RWPE2 (cell line): ENCODE data around the gene GPR32.
"Not testable (repeated sequence)": the region's sequence is repeated elsewhere in the genome, so short reads cannot be mapped to it uniquely, and the experiment has no call there.

ENCODE experiments used
- ATAC-seq: fragments of 200-7000 bp; cut with Tn5 transposase; 3 replicates; pipeline ENCODE4 v1.9.1; 2021; ENCODE audit warnings: low read depth
- DNase-seq: peaks from one replicate; pipeline ENCODE4 v3.0.0-alpha.2; 2020; ENCODE audit warnings: low spot score
- H3K27ac ChIP-seq: fragments of 450-650 bp; 2 replicates; pipeline ENCODE4 v1.5.1; 2017; ENCODE audit warnings: mild to moderate bottlenecking; ENCODE audit not compliant: poor library complexity, severe bottlenecking
- H3K27me3 ChIP-seq: fragments of 250-450 bp; sonication (Bioruptor Pico); 2 replicates; pipeline ENCODE4 v1.5.1; 2021; ENCODE audit warnings: mild to moderate bottlenecking, moderate library complexity; ENCODE audit not compliant: insufficient read depth, poor library complexity, severe bottlenecking
- H3K36me3 ChIP-seq: fragments of 250-450 bp; sonication (Bioruptor Pico); 2 replicates; pipeline ENCODE4 v1.5.1; 2020; ENCODE audit warnings: low read depth, mild to moderate bottlenecking, moderate library complexity
- H3K4me1 ChIP-seq: fragments of 250-450 bp; sonication (Bioruptor Pico); 2 replicates; pipeline ENCODE4 v1.5.1; 2021; ENCODE audit warnings: mild to moderate bottlenecking, moderate library complexity; ENCODE audit not compliant: insufficient read depth, poor library complexity, severe bottlenecking
- H3K4me3 ChIP-seq: fragments of 250-450 bp; sonication (Bioruptor Pico); 2 replicates; pipeline ENCODE4 v1.5.1; 2021; ENCODE audit warnings: mild to moderate bottlenecking, moderate library complexity; ENCODE audit not compliant: severe bottlenecking
- H3K9me3 ChIP-seq: fragments of 250-450 bp; sonication (Bioruptor Pico); 2 replicates; pipeline ENCODE4 v1.5.1; 2021; ENCODE audit warnings: mild to moderate bottlenecking, moderate library complexity; ENCODE audit not compliant: severe bottlenecking
- CTCF ChIP-seq: fragments of 450-650 bp; IDR thresholded peaks from one replicate; pipeline ENCODE4 v1.5.1; 2017; ENCODE audit warnings: mild to moderate bottlenecking, moderate library complexity; ENCODE audit not compliant: poor library complexity, severe bottlenecking

The GPR32 gene

DNA sequence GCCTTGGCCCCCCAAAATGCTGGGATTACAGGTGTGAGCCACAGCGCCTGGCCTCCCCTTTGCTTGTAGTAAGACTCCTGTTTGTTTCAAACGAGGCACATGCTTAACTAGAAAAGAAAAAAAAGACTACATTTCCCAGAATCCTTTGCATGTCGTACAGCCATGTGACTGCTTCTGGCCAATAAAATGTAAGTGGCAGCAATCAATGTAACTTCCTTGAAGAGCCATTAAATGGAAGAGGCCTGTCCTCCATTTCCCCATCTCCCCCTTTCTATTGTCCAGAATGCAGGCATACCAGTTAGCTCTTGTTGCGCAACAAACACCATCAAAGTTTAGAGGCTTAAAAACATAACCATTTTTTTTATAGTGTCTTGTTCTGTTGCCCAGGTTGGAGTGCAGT, 10.4 kb upstream of the GPR32 start:
- Histone ChIP-seq H3K4me1 (no peaks in the 10 kb centered on the region), H3K36me3 (no peaks in the 10 kb centered on the region), H3K9me3 (no peaks in the 10 kb centered on the region), H3K27ac (no peak overlapping the region), H3K27me3 (no peaks in the 10 kb centered on the region), H3K4me3 (no peak overlapping the region)
- no peak for TF ChIP-seq CTCF
- DNase-seq = no peak
- ATAC-seq = no peak

DNA sequence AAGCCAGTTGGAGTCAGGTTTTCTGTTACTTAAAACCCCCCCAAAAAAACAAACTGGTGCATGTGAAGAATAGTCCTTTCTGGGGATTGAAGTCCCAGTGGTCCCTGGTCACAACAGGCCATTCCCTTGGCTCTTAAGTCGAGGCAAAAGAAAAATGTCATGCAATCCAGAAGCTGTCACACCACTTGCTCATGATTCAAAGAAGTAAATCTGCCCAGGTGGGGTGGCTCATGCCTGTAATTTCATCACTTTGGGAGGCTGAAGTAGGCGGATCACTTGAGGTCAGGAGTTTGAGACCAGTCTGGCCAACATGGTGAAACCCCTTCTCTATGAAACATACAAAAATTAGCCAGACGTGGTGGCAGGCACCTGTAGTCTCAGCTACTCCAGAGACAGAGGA, 8.8 kb upstream of the GPR32 start:
- not testable (repeated sequence) for H3K36me3 ChIP-seq

DNA sequence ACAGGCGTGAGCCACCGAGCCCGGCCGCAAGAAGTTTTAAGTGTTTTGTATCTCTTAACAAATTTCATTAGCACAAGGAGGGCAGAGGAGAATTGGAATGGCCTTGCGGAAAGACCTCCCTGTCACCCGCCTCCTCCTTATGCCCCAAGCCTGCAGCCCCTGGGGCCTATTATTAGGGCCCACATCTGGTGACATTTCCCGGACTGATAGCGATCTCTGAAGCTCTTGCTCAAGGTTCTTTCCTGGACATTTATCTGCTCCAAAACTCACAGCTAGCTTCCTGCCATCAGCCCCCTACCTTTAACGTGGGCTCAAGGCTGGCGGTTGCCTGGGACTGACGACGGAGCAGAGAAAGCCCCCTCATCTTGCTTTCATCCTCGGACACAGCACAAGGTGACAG, 6.7 kb upstream of the GPR32 start:
- H3K9me3 ChIP-seq, H3K4me1 ChIP-seq, H3K4me3 ChIP-seq, H3K27ac ChIP-seq, H3K36me3 ChIP-seq, H3K27me3 ChIP-seq, DNase-seq, ATAC-seq: not testable (repeated sequence)

More for the DNA sequence above, 8.8 kb upstream of the GPR32 start:
- DNase-seq, ATAC-seq, H3K27me3 ChIP-seq, H3K4me3 ChIP-seq, H3K9me3 ChIP-seq, H3K4me1 ChIP-seq, H3K27ac ChIP-seq: not testable (repeated sequence)

GRCh38 chr19:50764409-50764808, 5.9 kb upstream of the GPR32 start:
- H3K4me1 ChIP-seq = no peaks in the 10 kb centered on the region
- H3K9me3 ChIP-seq = no peaks in the 10 kb centered on the region
- DNase-seq (no peak), ATAC-seq (no peak)
- H3K27ac ChIP-seq = no peak overlapping the region
- H3K36me3 ChIP-seq = no peaks in the 10 kb centered on the region
- no peak overlapping the region for H3K4me3 ChIP-seq
- H3K27me3 ChIP-seq = no peaks in the 10 kb centered on the region
- TF ChIP-seq CTCF = no peak

- not testable (repeated sequence) for H3K36me3 ChIP-seq, H3K4me1 ChIP-seq, H3K27me3 ChIP-seq, H3K9me3 ChIP-seq, H3K4me3 ChIP-seq, DNase-seq, ATAC-seq, H3K27ac ChIP-seq
Observed at GRCh38 chr19:50766746-50767145, 3.5 kb upstream of the GPR32 start.

- H3K4me3 ChIP-seq, DNase-seq, H3K27me3 ChIP-seq, H3K36me3 ChIP-seq, H3K27ac ChIP-seq, H3K9me3 ChIP-seq, H3K4me1 ChIP-seq: not testable (repeated sequence)
- peak; percentile 79 for ATAC-seq
Observed at GRCh38 chr19:50767263-50767662, 3.0 kb upstream of the GPR32 start.

GRCh38 chr19:50768277-50768676, 2.0 kb upstream of the GPR32 start:
- no peak overlapping the region for H3K27ac ChIP-seq
- ATAC-seq (no peak), DNase-seq (no peak)
- H3K27me3 ChIP-seq = no peaks in the 10 kb centered on the region
- no peak for TF ChIP-seq CTCF
- H3K36me3 ChIP-seq = no peaks in the 10 kb centered on the region
- no peak overlapping the region for H3K4me3 ChIP-seq
- H3K9me3 ChIP-seq = no peaks in the 10 kb centered on the region
- H3K4me1 ChIP-seq = no peaks in the 10 kb centered on the region
